Measurements from ENCODE around the gene CHST9. TPM values are rescaled to one million over a fixed set of nuclear protein-coding genes. Genes with fewer than 3 reads are reported as not detected.

CHST9 gene
- total RNA-seq, 2 donors from 2014 or later: 0.07 TPM; not detected in 1

- ATAC-seq (ENCODE audit: insufficient number of reproducible peaks, low FRiP score, low read depth) (no peak), DNase-seq (ENCODE audit: low spot score) (no peak)
- H3K27me3 ChIP-seq (replicated peaks; ENCODE audit: insufficient read depth): no peaks in the 10 kb centered on the region
- no peaks in the 10 kb centered on the region for H3K9me3 ChIP-seq
- no peaks in the 10 kb centered on the region for H3K4me1 ChIP-seq (ENCODE audit: control insufficient read depth in 1 of 2, low read depth in 2 of 2)
- TF ChIP-seq CTCF (IDR thresholded peaks at IDR 0.05): no peak
- H3K27ac ChIP-seq: no peak overlapping the region
- no peaks in the 10 kb centered on the region for H3K36me3 ChIP-seq
- no peak overlapping the region for H3K4me3 ChIP-seq
Observed at GRCh38 chr18:27054926-27055325, 130.2 kb downstream of the CHST9 start.

GRCh38 chr18:27049969-27050368 is 135.1 kb downstream of the CHST9 start:
- Histone ChIP-seq H3K9me3 (no peaks in the 10 kb centered on the region), H3K27ac (no peak overlapping the region), H3K4me3 (no peak overlapping the region), H3K36me3 (no peaks in the 10 kb centered on the region), H3K27me3 (replicated peaks; ENCODE audit: insufficient read depth) (no peaks in the 10 kb centered on the region), H3K4me1 (ENCODE audit: control insufficient read depth in 1 of 2, low read depth in 2 of 2) (no peaks in the 10 kb centered on the region)
- DNase-seq (ENCODE audit: low spot score): no peak
- no peak for ATAC-seq (ENCODE audit: insufficient number of reproducible peaks, low FRiP score, low read depth)
- TF ChIP-seq CTCF (IDR thresholded peaks at IDR 0.05): no peak

GRCh38 chr18:27045342-27045741 is 139.8 kb downstream of the CHST9 start:
- Histone ChIP-seq H3K4me1 (ENCODE audit: control insufficient read depth in 1 of 2, low read depth in 2 of 2) (no peaks in the 10 kb centered on the region), H3K27me3 (replicated peaks; ENCODE audit: insufficient read depth) (no peaks in the 10 kb centered on the region), H3K36me3 (no peaks in the 10 kb centered on the region), H3K4me3 (no peak overlapping the region), H3K9me3 (no peaks in the 10 kb centered on the region), H3K27ac (no peak overlapping the region)
- DNase-seq (ENCODE audit: low spot score) (no peak), ATAC-seq (ENCODE audit: insufficient number of reproducible peaks, low FRiP score, low read depth) (no peak)
- no peak for TF ChIP-seq CTCF (IDR thresholded peaks at IDR 0.05)

GRCh38 chr18:27042177-27042576 is 142.9 kb downstream of the CHST9 start:
- H3K4me3 ChIP-seq: no peak overlapping the region
- TF ChIP-seq CTCF (IDR thresholded peaks at IDR 0.05): no peak
- ATAC-seq (ENCODE audit: insufficient number of reproducible peaks, low FRiP score, low read depth) (no peak), DNase-seq (ENCODE audit: low spot score) (no peak)
- no peaks in the 10 kb centered on the region for H3K4me1 ChIP-seq (ENCODE audit: control insufficient read depth in 1 of 2, low read depth in 2 of 2)
- H3K9me3 ChIP-seq: no peaks in the 10 kb centered on the region
- no peak overlapping the region for H3K27ac ChIP-seq
- no peaks in the 10 kb centered on the region for H3K36me3 ChIP-seq
- H3K27me3 ChIP-seq (replicated peaks; ENCODE audit: insufficient read depth): no peaks in the 10 kb centered on the region

- no peaks in the 10 kb centered on the region for H3K36me3 ChIP-seq
Observed at GRCh38 chr18:27040796-27041195, 144.3 kb downstream of the CHST9 start.

More at GRCh38 chr18:27040796-27041195, 144.3 kb downstream of the CHST9 start:
- H3K4me3 ChIP-seq: no peak overlapping the region
- H3K4me1 ChIP-seq (ENCODE audit: control insufficient read depth in 1 of 2, low read depth in 2 of 2): no peaks in the 10 kb centered on the region
- no peak overlapping the region for H3K27ac ChIP-seq
- no peaks in the 10 kb centered on the region for H3K27me3 ChIP-seq (replicated peaks; ENCODE audit: insufficient read depth)
- no peaks in the 10 kb centered on the region for H3K9me3 ChIP-seq
- TF ChIP-seq CTCF (IDR thresholded peaks at IDR 0.05): no peak
- DNase-seq (ENCODE audit: low spot score): no peak
- no peak for ATAC-seq (ENCODE audit: insufficient number of reproducible peaks, low FRiP score, low read depth)
